ENCODE data around the gene BTBD9. TPM values are rescaled to one million over a fixed set of nuclear protein-coding genes. Genes with fewer than 3 reads are reported as not detected.

The BTBD9 gene
- total and polyA plus RNA-seq, 2 experiments from 2014 or later, result 13.0 to 17.0 TPM

DNA sequence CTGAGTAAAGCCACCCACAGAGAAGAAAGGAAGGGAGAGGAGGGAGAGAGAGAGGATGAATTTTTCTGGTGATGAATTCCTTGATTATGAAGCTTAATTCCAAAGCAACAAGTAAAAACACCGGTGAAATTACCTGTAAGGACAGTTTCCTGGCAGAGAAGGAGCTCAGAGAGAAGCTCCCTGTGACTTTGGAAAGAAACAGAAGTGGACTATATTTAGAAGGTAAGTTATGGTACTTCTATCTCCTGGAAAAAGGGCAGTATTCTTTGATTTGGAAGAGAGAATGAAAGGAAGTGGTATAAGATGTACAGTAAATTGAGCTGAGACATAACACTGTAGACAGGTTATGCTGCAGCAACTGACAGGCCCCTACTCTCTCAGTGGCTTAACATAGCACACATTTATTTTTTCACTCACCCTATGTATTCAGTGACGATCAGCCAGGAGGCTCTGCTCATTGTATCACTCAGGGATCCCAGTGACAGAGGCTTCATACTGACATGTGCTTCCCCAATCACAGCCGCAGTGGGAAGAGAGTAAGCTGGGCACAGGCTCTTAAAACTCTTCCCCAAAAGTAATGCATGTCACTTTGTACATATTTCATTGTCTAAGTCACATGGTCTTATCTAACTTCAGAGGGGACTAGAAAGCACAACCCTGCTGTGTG lies 349.5 kb downstream of the BTBD9 start:
- no peak overlapping the region for H3K4me3 ChIP-seq
- H3K36me3 ChIP-seq (replicated peaks; ENCODE audit: insufficient read depth, low read depth), result no peaks in the 10 kb centered on the region
- H3K9me2 ChIP-seq (replicated peaks; ENCODE audit: insufficient read depth), result no peaks in the 10 kb centered on the region
- no peak overlapping the region for H3K27ac ChIP-seq
- no peak overlapping the region for H3K4me2 ChIP-seq
- no peaks in the 10 kb centered on the region for H3K4me1 ChIP-seq (ENCODE audit: insufficient read depth)
- DNase-seq (ENCODE audit: low spot score), result no peak
- H3K79me2 ChIP-seq, result no peaks in the 10 kb centered on the region
- TF ChIP-seq EZH2phosphoT487 (IDR thresholded peaks at IDR 0.05; ENCODE audit: low read depth, severe bottlenecking, unreplicated experiment) (no peak), EZH2 (IDR thresholded peaks at IDR 0.05; ENCODE audit: borderline replicate concordance) (no peak)
- TF ChIP-seq, protein P1, sequence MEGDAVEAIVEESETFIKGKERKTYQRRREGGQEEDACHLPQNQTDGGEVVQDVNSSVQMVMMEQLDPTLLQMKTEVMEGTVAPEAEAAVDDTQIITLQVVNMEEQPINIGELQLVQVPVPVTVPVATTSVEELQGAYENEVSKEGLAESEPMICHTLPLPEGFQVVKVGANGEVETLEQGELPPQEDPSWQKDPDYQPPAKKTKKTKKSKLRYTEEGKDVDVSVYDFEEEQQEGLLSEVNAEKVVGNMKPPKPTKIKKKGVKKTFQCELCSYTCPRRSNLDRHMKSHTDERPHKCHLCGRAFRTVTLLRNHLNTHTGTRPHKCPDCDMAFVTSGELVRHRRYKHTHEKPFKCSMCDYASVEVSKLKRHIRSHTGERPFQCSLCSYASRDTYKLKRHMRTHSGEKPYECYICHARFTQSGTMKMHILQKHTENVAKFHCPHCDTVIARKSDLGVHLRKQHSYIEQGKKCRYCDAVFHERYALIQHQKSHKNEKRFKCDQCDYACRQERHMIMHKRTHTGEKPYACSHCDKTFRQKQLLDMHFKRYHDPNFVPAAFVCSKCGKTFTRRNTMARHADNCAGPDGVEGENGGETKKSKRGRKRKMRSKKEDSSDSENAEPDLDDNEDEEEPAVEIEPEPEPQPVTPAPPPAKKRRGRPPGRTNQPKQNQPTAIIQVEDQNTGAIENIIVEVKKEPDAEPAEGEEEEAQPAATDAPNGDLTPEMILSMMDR (IDR thresholded peaks at IDR 0.05; ENCODE audit: poor library complexity), result no peak
- WGBS (ENCODE audit: low lambda C conversion rate, missing lambda C conversion rate), result 55% methylated on average over 3 of the region's 3 CpGs
- H2AFZ ChIP-seq, result no peak overlapping the region
- H3K27me3 ChIP-seq, result no peaks in the 10 kb centered on the region
- H3K9me3 ChIP-seq (ENCODE audit: low read depth), result peaks cover 9% of the 10 kb centered on the region
- H4K20me1 ChIP-seq (ENCODE audit: insufficient read depth, poor library complexity, severe bottlenecking), result no peaks in the 10 kb centered on the region

DNA sequence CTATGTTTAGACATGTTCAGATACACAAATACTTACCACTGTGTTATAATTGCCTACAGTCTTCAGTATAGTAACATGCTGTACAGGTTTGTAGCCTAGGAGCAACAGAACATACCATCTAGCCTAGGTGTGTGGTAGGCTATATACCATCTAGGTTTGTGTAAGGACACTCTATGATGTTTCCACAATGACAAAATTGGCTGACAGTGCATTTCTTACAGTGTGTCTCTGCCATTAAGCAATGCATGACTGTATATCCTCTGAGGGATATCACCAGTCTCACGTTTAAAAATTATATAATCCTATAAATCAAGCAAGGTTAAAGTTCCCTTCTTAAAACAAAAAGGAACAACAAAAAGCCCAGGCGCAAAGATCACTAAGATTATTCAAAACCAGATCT lies 352.2 kb downstream of the BTBD9 start:
- TF ChIP-seq EZH2phosphoT487 (IDR thresholded peaks at IDR 0.05; ENCODE audit: low read depth, severe bottlenecking, unreplicated experiment) (no peak), EZH2 (IDR thresholded peaks at IDR 0.05; ENCODE audit: borderline replicate concordance) (no peak)
- TF ChIP-seq, protein P1 (IDR thresholded peaks at IDR 0.05; ENCODE audit: poor library complexity), result no peak
- H3K79me2 ChIP-seq, result no peaks in the 10 kb centered on the region
- no peaks in the 10 kb centered on the region for H4K20me1 ChIP-seq (ENCODE audit: insufficient read depth, poor library complexity, severe bottlenecking)
- no peak overlapping the region for H3K4me3 ChIP-seq
- no peaks in the 10 kb centered on the region for H3K9me2 ChIP-seq (replicated peaks; ENCODE audit: insufficient read depth)
- H3K36me3 ChIP-seq (replicated peaks; ENCODE audit: insufficient read depth, low read depth), result no peaks in the 10 kb centered on the region
- no peak for DNase-seq (ENCODE audit: low spot score)
- no peaks in the 10 kb centered on the region for H3K27me3 ChIP-seq
- no peak overlapping the region for H3K27ac ChIP-seq
- no peaks in the 10 kb centered on the region for H3K9me3 ChIP-seq (ENCODE audit: low read depth)
- no peaks in the 10 kb centered on the region for H3K4me1 ChIP-seq (ENCODE audit: insufficient read depth)
- no peak overlapping the region for H2AFZ ChIP-seq
- 94% methylated on average over 2 of the region's 2 CpGs for WGBS (ENCODE audit: low lambda C conversion rate, missing lambda C conversion rate)
- no peak overlapping the region for H3K4me2 ChIP-seq

DNA sequence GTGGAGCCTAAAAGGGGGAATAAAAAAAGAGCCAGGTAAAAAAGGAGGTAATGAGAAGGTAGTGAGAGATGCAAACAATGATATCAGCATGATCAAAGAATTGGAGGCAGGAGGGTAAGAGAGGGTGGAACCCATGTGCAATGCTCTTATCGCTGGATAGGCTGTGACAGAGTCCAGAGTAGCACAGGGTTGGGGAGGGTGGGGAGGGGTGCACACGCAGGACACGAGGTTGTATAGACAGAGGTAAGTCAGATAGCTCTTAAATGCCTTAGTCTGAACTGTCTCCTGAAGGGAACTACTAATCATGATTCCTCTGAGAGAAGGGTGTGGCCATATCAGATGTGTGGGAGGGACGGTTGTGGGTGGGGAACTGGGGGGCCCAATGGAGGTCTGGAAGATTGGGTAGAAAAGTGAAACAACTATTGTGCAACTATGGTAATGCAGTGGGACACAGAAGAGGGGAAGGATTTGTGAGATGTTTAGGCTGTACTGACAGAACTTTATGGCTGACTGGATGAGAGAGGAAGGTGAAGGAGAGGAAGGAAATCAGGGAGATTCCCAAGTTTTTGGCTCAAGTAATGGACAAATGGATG lies 354.8 kb downstream of the BTBD9 start:
- no peaks in the 10 kb centered on the region for H3K79me2 ChIP-seq
- no peak overlapping the region for H2AFZ ChIP-seq
- no peaks in the 10 kb centered on the region for H4K20me1 ChIP-seq (ENCODE audit: insufficient read depth, poor library complexity, severe bottlenecking)
- 42% methylated on average over 4 of the region's 4 CpGs for WGBS (ENCODE audit: low lambda C conversion rate, missing lambda C conversion rate)
- TF ChIP-seq EZH2 (IDR thresholded peaks at IDR 0.05; ENCODE audit: borderline replicate concordance), result no peak
- no peak for TF ChIP-seq EZH2phosphoT487 (IDR thresholded peaks at IDR 0.05; ENCODE audit: low read depth, severe bottlenecking, unreplicated experiment)
- DNase-seq (ENCODE audit: low spot score), result peak; percentile 35
- no peaks in the 10 kb centered on the region for H3K27me3 ChIP-seq
- H3K4me1 ChIP-seq (ENCODE audit: insufficient read depth), result no peaks in the 10 kb centered on the region
- H3K9me3 ChIP-seq (ENCODE audit: low read depth), result no peaks in the 10 kb centered on the region
- peak overlapping the region; percentile 37 for H3K27ac ChIP-seq
- H3K4me3 ChIP-seq, result no peak overlapping the region
- no peak overlapping the region for H3K4me2 ChIP-seq
- H3K9me2 ChIP-seq (replicated peaks; ENCODE audit: insufficient read depth), result no peaks in the 10 kb centered on the region
- no peaks in the 10 kb centered on the region for H3K36me3 ChIP-seq (replicated peaks; ENCODE audit: insufficient read depth, low read depth)

DNA sequence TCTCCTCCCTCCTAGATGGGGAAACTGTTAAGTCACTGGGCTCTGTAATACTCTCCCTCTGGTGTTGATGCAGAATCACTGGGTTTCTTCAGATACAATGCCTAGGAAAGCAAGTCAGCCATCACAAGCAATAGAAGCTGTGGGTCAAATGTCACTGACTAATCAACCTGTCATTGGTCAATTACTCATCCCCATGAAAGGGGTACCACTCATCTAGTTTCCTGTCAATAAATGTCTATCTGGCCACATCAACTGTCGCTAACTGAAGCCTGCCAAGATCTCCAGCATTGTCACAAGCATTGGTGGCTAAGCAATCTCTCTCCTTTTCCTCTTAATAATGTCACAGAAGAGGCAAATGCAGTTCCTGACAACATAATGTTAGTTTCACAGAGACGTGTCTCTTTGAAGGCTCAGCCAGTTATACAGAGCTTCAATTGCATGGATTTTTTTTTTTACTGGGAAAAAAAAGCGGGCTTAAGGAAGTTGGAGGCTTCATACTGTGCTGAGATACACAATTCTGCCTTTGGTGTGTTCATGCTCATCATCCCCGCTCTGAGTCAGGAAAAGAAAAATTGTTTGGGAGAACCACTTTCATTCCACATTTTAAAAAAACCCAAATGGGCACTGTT lies 355.9 kb downstream of the BTBD9 start:
- H2AFZ ChIP-seq, result no peak overlapping the region
- no peak overlapping the region for H3K27ac ChIP-seq
- H3K4me1 ChIP-seq (ENCODE audit: insufficient read depth), result no peaks in the 10 kb centered on the region
- no peaks in the 10 kb centered on the region for H3K79me2 ChIP-seq
- H4K20me1 ChIP-seq (ENCODE audit: insufficient read depth, poor library complexity, severe bottlenecking), result no peaks in the 10 kb centered on the region
- H3K9me2 ChIP-seq (replicated peaks; ENCODE audit: insufficient read depth), result no peaks in the 10 kb centered on the region
- H3K27me3 ChIP-seq, result no peaks in the 10 kb centered on the region
- H3K4me2 ChIP-seq, result no peak overlapping the region
- no peak for DNase-seq (ENCODE audit: low spot score)
- H3K36me3 ChIP-seq (replicated peaks; ENCODE audit: insufficient read depth, low read depth), result no peaks in the 10 kb centered on the region
- H3K4me3 ChIP-seq, result no peak overlapping the region
- WGBS (ENCODE audit: low lambda C conversion rate, missing lambda C conversion rate), result 90% methylated on average over 4 of the region's 4 CpGs
- no peak for TF ChIP-seq EZH2 (IDR thresholded peaks at IDR 0.05; ENCODE audit: borderline replicate concordance)
- TF ChIP-seq EZH2phosphoT487 (IDR thresholded peaks at IDR 0.05; ENCODE audit: low read depth, severe bottlenecking, unreplicated experiment), result no peak
- TF ChIP-seq, protein P1 (IDR thresholded peaks at IDR 0.05; ENCODE audit: poor library complexity), result no peak
- H3K9me3 ChIP-seq (ENCODE audit: low read depth), result no peaks in the 10 kb centered on the region

Measured in hepatocyte (in vitro differentiated cells).